AG04450 (cell line): ENCODE results near the gene EPGN. TPM values are rescaled to one million over a fixed set of nuclear protein-coding genes. Genes with fewer than 3 reads are reported as not detected.

Source experiments
- CTCF ChIA-PET: fragments of 300-600, 350-600 bp; formaldehyde crosslinking; extraction: SDS; loops from one replicate; lab custom pipeline; 2022; ENCODE audit warnings: antibody characterized with exemption, inconsistent platforms; lab: Charles Lee
- POLR2A ChIA-PET: fragments of 350-600 bp; formaldehyde crosslinking; extraction: SDS; loops from one replicate; lab custom pipeline; 2021; ENCODE audit warnings: antibody characterized with exemption, inconsistent platforms; lab: Yijun Ruan, JAX
- DNase-seq: peaks from one replicate; pipeline ENCODE4 v3.0.0-alpha.2; 2011; ENCODE audit warnings: low read depth, low spot score
- H3K27ac ChIP-seq: one replicate; pipeline ENCODE4 v1.5.1; 2012; ENCODE audit warnings: low read depth, low read length, control low read depth
- H3K27me3 ChIP-seq: one replicate; pipeline ENCODE4 v1.6.0; 2012; ENCODE audit warnings: low read length; ENCODE audit not compliant: control insufficient read depth, insufficient read depth
- H3K4me3 ChIP-seq: 2 replicates; pipeline ENCODE4 v1.5.1; 2011; ENCODE audit warnings: mild to moderate bottlenecking, low read depth, low read length, control low read depth
- H3K9me3 ChIP-seq: 2 replicates; pipeline ENCODE4 v1.5.1; 2012; ENCODE audit warnings: low read length; ENCODE audit not compliant: control insufficient read depth, insufficient read depth
- polyA plus RNA-seq: library from polyadenylated mRNA; depleted of rRNA; stranded (reverse); fragments of >200 nt; gene quantifications from 2 replicates; pipeline ENCODE4 v1.2.3, GENCODE V29; 2011
- TF ChIP-seq, protein P1 (sequence below): IDR thresholded peaks from 2 replicates; pipeline ENCODE4 v1.5.1; 2011; ENCODE audit warnings: low read depth, low read length, control low read depth, inconsistent platforms

The EPGN gene
- polyA plus RNA-seq, 1 experiment, result not detected

- Histone ChIP-seq H3K27me3 (no peaks in the 10 kb centered on the region), H3K9me3 (no peaks in the 10 kb centered on the region), H3K27ac (no peak overlapping the region), H3K4me3 (no peak overlapping the region)
- ChIA-PET CTCF (interaction anchor here (0.5 kb wide), 1 partner anchor 1022 kb away, joined by 3 read pairs; no protein-coding TSS in a partner anchor), POLR2A (no interaction called here)
- TF ChIP-seq, protein P1, sequence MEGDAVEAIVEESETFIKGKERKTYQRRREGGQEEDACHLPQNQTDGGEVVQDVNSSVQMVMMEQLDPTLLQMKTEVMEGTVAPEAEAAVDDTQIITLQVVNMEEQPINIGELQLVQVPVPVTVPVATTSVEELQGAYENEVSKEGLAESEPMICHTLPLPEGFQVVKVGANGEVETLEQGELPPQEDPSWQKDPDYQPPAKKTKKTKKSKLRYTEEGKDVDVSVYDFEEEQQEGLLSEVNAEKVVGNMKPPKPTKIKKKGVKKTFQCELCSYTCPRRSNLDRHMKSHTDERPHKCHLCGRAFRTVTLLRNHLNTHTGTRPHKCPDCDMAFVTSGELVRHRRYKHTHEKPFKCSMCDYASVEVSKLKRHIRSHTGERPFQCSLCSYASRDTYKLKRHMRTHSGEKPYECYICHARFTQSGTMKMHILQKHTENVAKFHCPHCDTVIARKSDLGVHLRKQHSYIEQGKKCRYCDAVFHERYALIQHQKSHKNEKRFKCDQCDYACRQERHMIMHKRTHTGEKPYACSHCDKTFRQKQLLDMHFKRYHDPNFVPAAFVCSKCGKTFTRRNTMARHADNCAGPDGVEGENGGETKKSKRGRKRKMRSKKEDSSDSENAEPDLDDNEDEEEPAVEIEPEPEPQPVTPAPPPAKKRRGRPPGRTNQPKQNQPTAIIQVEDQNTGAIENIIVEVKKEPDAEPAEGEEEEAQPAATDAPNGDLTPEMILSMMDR, result no peak
- no peak for DNase-seq
These were observed 4.1 kb upstream of the EPGN start for GRCh38 chr4:74304095-74304625.

GRCh38 chr4:74305000-74305399 lies 3.3 kb upstream of the EPGN start:
- no peak for DNase-seq
- POLR2A ChIA-PET, result no interaction called here
- Histone ChIP-seq H3K27me3 (no peaks in the 10 kb centered on the region), H3K9me3 (no peaks in the 10 kb centered on the region), H3K27ac (no peak overlapping the region), H3K4me3 (no peak overlapping the region)
- TF ChIP-seq, protein P1, result no peak
- CTCF ChIA-PET, result interaction anchor here (1.4 to 5.2 kb wide), 3 partner anchors 115 to 371 kb away, joined by 3 to 36 read pairs (median 4); no protein-coding TSS in a partner anchor

- no peak for DNase-seq
- TF ChIP-seq, protein P1, result no peak
- ChIA-PET POLR2A (no interaction called here), CTCF (interaction anchor here (1.3 to 5.2 kb wide), 5 partner anchors 13 to 387 kb away, joined by 4 to 36 read pairs (median 4); no protein-coding TSS in a partner anchor)
- Histone ChIP-seq H3K9me3 (no peaks in the 10 kb centered on the region), H3K4me3 (no peak overlapping the region), H3K27ac (no peak overlapping the region), H3K27me3 (no peaks in the 10 kb centered on the region)
These were observed 1.1 kb upstream of the EPGN start for GRCh38 chr4:74307170-74307569.

DNA sequence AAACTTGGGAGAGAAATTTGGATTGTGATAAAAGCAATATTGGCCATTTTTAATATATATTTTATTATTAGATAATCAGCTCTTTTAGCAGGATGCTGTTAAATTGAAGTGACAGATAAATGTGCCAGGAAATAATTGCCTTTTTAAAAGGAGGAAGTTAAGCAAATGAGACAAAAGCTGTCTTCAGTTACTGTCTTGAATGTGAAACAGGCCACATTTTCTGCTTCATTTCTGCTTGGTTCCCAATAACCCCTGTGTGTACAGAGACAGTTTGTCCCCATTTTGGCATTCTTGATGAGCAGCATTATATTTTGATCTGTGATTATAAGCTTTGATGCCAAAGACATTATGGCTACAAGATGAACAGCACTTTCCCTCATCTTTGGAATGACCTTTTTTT lies 953 bp downstream of the EPGN start:
- H3K9me3 ChIP-seq, result no peaks in the 10 kb centered on the region
- no peak overlapping the region for H3K27ac ChIP-seq
- no peak for DNase-seq
- ChIA-PET POLR2A (no interaction called here), CTCF (interaction anchor here (0.5 to 5.2 kb wide), 4 partner anchors 11 to 120 kb away, joined by 3 to 36 read pairs (median 7); no protein-coding TSS in a partner anchor)
- TF ChIP-seq, protein P1, result no peak
- H3K27me3 ChIP-seq, result no peaks in the 10 kb centered on the region
- no peak overlapping the region for H3K4me3 ChIP-seq

- TF ChIP-seq, protein P1, result peak; percentile 72
- peak; percentile 13 for DNase-seq
- Histone ChIP-seq H3K27ac (no peak overlapping the region), H3K4me3 (no peak overlapping the region), H3K27me3 (no peaks in the 10 kb centered on the region), H3K9me3 (no peaks in the 10 kb centered on the region)
- ChIA-PET CTCF (interaction anchor here (0.6 to 7.4 kb wide), 8 partner anchors 10 to 128 kb away, joined by 3 to 76 read pairs (median 4); no protein-coding TSS in a partner anchor), POLR2A (no interaction called here)
These were observed 3.5 kb downstream of the EPGN start for GRCh38 chr4:74311696-74312313.
